K562 (cell line): Measurements from ENCODE around the gene UBE3B. TPM values are rescaled to one million over a fixed set of nuclear protein-coding genes. Genes with fewer than 3 reads are reported as not detected.

ENCODE experiments used
- ARID4B ChIP-seq: sonication (generic); formaldehyde crosslinking; IDR thresholded peaks from 2 replicates; pipeline ENCODE4 v1.8.0; 2022; ENCODE audit warnings: mild to moderate bottlenecking, missing genetic modification reagents
- BRD4 ChIP-seq: fragments of 200-600 bp; sonication (generic); IDR thresholded peaks from 2 replicates; pipeline ENCODE4 v1.6.1; 2017; ENCODE audit warnings: inconsistent platforms
- CGGBP1 ChIP-seq: fragments of 250-450 bp; sonication (Bioruptor Pico); IDR thresholded peaks from 2 replicates; pipeline ENCODE4 v1.9.0; 2021; ENCODE audit warnings: mild to moderate bottlenecking
- COPS2 ChIP-seq: fragments of 450-650 bp; conservative IDR thresholded peaks from 2 replicates; pipeline ENCODE4 v1.6.1; 2016; ENCODE audit warnings: mild to moderate bottlenecking, moderate library complexity
- DNMT1 ChIP-seq: fragments of 450-650 bp; IDR thresholded peaks from 2 replicates; pipeline ENCODE4 v1.6.1; 2016; ENCODE audit warnings: antibody characterized with exemption, mild to moderate bottlenecking
- MITF ChIP-seq: IDR thresholded peaks from 2 replicates; pipeline ENCODE4 v1.6.1; 2014; ENCODE audit warnings: antibody characterized with exemption
- NFIX ChIP-seq: fragments of 250-450 bp; sonication (Bioruptor Pico); IDR thresholded peaks from 2 replicates; pipeline ENCODE4 v1.4.0; 2020; ENCODE audit warnings: low read depth, mild to moderate bottlenecking, moderate library complexity
- NFRKB ChIP-seq: fragments of 450-650 bp; IDR thresholded peaks from 2 replicates; pipeline ENCODE4 v1.6.1; 2016; ENCODE audit warnings: low read depth
- PURB ChIP-seq: sonication (generic); formaldehyde crosslinking; IDR thresholded peaks from 2 replicates; pipeline ENCODE4 v1.9.0; 2021; ENCODE audit warnings: low read depth, mild to moderate bottlenecking, missing genetic modification reagents
- SUPT5H ChIP-seq: fragments of 450-650 bp; IDR thresholded peaks from 2 replicates; pipeline ENCODE4 v1.6.1; 2016
- ZNF165 ChIP-seq: fragments of 250-450 bp; sonication (Bioruptor Pico); IDR thresholded peaks from 2 replicates; pipeline ENCODE4 v1.4.0; 2020; ENCODE audit warnings: borderline replicate concordance
- ZNF449 ChIP-seq: fragments of 250-450 bp; sonication (Bioruptor Pico); IDR thresholded peaks from 2 replicates; pipeline ENCODE4 v1.8.0; 2022; ENCODE audit warnings: moderate library complexity, mild to moderate bottlenecking, inconsistent platforms
- ZNF668 ChIP-seq: fragments of 250-450 bp; sonication (Bioruptor Pico); IDR thresholded peaks from 2 replicates; pipeline ENCODE4 v1.8.0; 2022; ENCODE audit warnings: mild to moderate bottlenecking, inconsistent platforms
- polyA plus RNA-seq, 8 experiments: library from polyadenylated mRNA; depleted of rRNA in 4 of 8; stranded (reverse) in 5 of 8; unstranded in 3 of 8; fragments of >200 nt; fragmentation: Nextera tagmentation in 2 of 8; fragmentation: Illumina TruSeq in 1 of 8; extraction: Ambion mirVana in 2 of 8; extraction: Trizol in 1 of 8; gene quantifications; 2 replicates each; pipeline versions ENCODE4 v1.2.1 to v1.2.3, GENCODE V29; 2011 to 2014; ENCODE audit warnings: inconsistent platforms in 1 of 8, missing spikeins in 1 of 8
- total RNA-seq, 7 experiments: library from RNA; depleted of rRNA in 6 of 7; stranded (reverse); fragments of >200 nt in 6 of 7; fragmentation: Illumina TruSeq in 2 of 7; extraction: Trizol in 2 of 7; gene quantifications; 2 replicates each; pipeline versions ENCODE4 v1.2.1 to v1.2.3, GENCODE V29; 2011 to 2021; ENCODE audit warnings: low replicate concordance in 1 of 7
- TF ChIP-seq, protein P1 (sequence below), 2 experiments: fragments of 450-650 bp; IDR thresholded peaks; 2 replicates each; pipeline ENCODE4 v1.6.1; 2016
- TF ChIP-seq, protein P2 (sequence below): sonication (generic); formaldehyde crosslinking; IDR thresholded peaks from 2 replicates; pipeline ENCODE4 v1.9.0; 2022; ENCODE audit warnings: mild to moderate bottlenecking, missing genetic modification reagents

Gene UBE3B
- total and polyA plus RNA-seq, 9 of the 15 experiments (the other 6 are each of a cell fraction or from before 2014, with no cell fraction given): 7.6 to 23.6 (median 15.5) TPM

DNA sequence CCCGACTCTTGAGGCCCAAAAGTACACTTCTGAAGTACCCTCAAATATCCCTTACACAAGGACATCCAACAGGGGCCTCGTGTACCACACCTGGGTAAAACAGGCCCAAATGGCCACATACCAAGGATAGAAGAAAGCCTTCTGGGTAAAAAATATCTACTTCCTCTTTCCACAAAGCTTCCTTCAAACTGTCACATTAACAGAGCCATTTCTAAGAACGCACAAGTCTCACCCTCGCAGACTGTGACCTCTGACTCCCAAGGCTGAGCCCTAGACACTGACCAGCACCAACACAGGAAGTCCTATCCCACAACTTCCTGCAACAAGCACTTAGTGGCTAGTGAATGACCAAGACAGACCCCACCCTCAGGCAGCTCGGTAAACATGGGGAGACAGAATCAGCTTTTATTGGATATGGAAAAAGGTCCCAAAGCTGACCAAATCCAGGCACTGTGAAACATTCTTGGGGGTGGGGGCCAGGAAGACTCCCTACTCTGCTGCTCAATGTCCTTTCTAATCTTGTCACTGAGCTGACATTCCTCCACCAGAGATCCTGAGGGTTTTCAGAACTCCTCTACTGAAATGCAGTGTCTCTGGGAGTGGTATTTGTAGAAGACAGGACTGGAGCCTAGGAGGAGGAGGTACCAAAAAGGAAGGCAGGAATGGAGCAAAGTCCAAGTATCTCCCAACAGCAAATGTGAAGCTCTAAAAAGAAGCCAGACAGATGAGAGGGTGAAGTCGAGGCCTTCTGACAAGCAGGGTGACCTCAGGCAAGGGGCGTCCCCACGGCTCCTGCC, 16.2 kb upstream of the UBE3B start (continued):
- TF ChIP-seq MITF: 0 out of 2 replicates have a peak, but pooled peaks have one; percentile 14
- TF ChIP-seq CGGBP1: no peak
- no peak for TF ChIP-seq PURB (CRISPR knock-in tag)
- TF ChIP-seq, protein P1, sequence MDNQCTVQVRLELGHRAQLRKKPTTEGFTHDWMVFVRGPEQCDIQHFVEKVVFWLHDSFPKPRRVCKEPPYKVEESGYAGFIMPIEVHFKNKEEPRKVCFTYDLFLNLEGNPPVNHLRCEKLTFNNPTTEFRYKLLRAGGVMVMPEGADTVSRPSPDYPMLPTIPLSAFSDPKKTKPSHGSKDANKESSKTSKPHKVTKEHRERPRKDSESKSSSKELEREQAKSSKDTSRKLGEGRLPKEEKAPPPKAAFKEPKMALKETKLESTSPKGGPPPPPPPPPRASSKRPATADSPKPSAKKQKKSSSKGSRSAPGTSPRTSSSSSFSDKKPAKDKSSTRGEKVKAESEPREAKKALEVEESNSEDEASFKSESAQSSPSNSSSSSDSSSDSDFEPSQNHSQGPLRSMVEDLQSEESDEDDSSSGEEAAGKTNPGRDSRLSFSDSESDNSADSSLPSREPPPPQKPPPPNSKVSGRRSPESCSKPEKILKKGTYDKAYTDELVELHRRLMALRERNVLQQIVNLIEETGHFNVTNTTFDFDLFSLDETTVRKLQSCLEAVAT (IDR thresholded peaks at IDR 0.05): no peak
- no peak for TF ChIP-seq SUPT5H
- TF ChIP-seq DNMT1: no peak
- no peak for TF ChIP-seq BRD4
- TF ChIP-seq, protein P2, sequence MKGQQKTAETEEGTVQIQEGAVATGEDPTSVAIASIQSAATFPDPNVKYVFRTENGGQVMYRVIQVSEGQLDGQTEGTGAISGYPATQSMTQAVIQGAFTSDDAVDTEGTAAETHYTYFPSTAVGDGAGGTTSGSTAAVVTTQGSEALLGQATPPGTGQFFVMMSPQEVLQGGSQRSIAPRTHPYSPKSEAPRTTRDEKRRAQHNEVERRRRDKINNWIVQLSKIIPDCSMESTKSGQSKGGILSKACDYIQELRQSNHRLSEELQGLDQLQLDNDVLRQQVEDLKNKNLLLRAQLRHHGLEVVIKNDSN: no peak
- peak; percentile 73 for TF ChIP-seq ZNF668 (CRISPR knock-in tag)
- no peak for TF ChIP-seq ZNF165 (CRISPR knock-in tag)
- peak; percentile 55; the same call in 1 of the 2 replicates for TF ChIP-seq ARID4B (CRISPR knock-in tag)
- TF ChIP-seq NFRKB: peak; percentile 83
- TF ChIP-seq ZNF449: 0 out of 2 replicates have a peak, but pooled peaks have one; percentile 46
- no peak for TF ChIP-seq COPS2
- no peak for TF ChIP-seq NFIX (CRISPR knock-in tag)
